Fibroblast of lung (primary cell): Measurements from ENCODE around the gene ZNF346. TPM values are rescaled to one million over a fixed set of nuclear protein-coding genes. Genes with fewer than 3 reads are reported as not detected.
"Not testable (repeated sequence)": the region's sequence is repeated elsewhere in the genome, so short reads cannot be mapped to it uniquely, and the experiment has no call there.

ENCODE experiments used
- DNase-seq, 2 donors: peaks; one replicate each; pipeline versions ENCODE4 v3.0.0 to v3.0.0-alpha.2; 2010; ENCODE audit warnings: low read depth in 2 of 2
- H2AFZ ChIP-seq: 2 replicates; pipeline ENCODE4 v1.5.1; 2012; ENCODE audit warnings: low read length, control low read depth, inconsistent platforms
- H3K27ac ChIP-seq: 2 replicates; pipeline ENCODE4 v1.5.1; 2011; ENCODE audit warnings: low read length, control low read depth; ENCODE audit not compliant: insufficient read depth
- H3K27me3 ChIP-seq: 2 replicates; pipeline ENCODE4 v1.5.1; 2011; ENCODE audit warnings: mild to moderate bottlenecking, low read length; ENCODE audit not compliant: control insufficient read depth, insufficient read depth
- H3K36me3 ChIP-seq: 2 replicates; pipeline ENCODE4 v1.5.1; 2011; ENCODE audit warnings: low read length; ENCODE audit not compliant: control insufficient read depth, insufficient read depth
- H3K4me1 ChIP-seq: 2 replicates; pipeline ENCODE4 v1.5.1; 2011; ENCODE audit warnings: low read length; ENCODE audit not compliant: control insufficient read depth, insufficient read depth; ENCODE audit errors: extremely low read depth
- H3K4me2 ChIP-seq: 2 replicates; pipeline ENCODE4 v1.5.1; 2011; ENCODE audit warnings: low read length, control low read depth; ENCODE audit not compliant: insufficient read depth; ENCODE audit errors: extremely low read depth
- H3K4me3 ChIP-seq, 4 experiments: fragments of 200-600 bp in 1 of 4; sonication (generic) in 1 of 4; replicated peaks in 1 of 4; 2 replicates each; pipeline ENCODE4 v1.5.1; 2011 to 2016; ENCODE audit warnings: low read length in 4 of 4, low read depth in 3 of 4, mild to moderate bottlenecking in 3 of 4, control low read depth in 2 of 4, inconsistent platforms in 1 of 4, mixed read lengths in 1 of 4; ENCODE audit not compliant: insufficient read depth in 1 of 4; ENCODE audit errors: control extremely low read depth in 1 of 4
- H3K79me2 ChIP-seq: 2 replicates; pipeline ENCODE4 v1.5.1; 2012; ENCODE audit warnings: mild to moderate bottlenecking, low read length, inconsistent platforms; ENCODE audit not compliant: control insufficient read depth, insufficient read depth
- H3K9ac ChIP-seq: 2 replicates; pipeline ENCODE4 v1.5.1; 2011; ENCODE audit warnings: mild to moderate bottlenecking, low read length, control low read depth; ENCODE audit not compliant: insufficient read depth
- H3K9me3 ChIP-seq: 2 replicates; pipeline ENCODE4 v1.5.1; 2012; ENCODE audit warnings: low read depth, low read length; ENCODE audit not compliant: control insufficient read depth, insufficient read depth
- H4K20me1 ChIP-seq: 2 replicates; pipeline ENCODE4 v1.5.1; 2011; ENCODE audit warnings: low read length; ENCODE audit not compliant: control insufficient read depth, insufficient read depth; ENCODE audit errors: extremely low read depth
- CTCF ChIP-seq, 2 donors: IDR thresholded peaks in 1 of 2; conservative IDR thresholded peaks in 1 of 2; 1 replicate in 1 of 2; 2 replicates in 1 of 2; pipeline ENCODE4 v1.5.1; 2011 to 2012; ENCODE audit warnings: low read length in 2 of 2, control low read depth in 1 of 2, inconsistent platforms in 1 of 2, low read depth in 1 of 2, mild to moderate bottlenecking in 1 of 2
- EZH2 ChIP-seq: IDR thresholded peaks from 2 replicates; pipeline ENCODE4 v1.5.1; 2012; ENCODE audit warnings: low read length, control low read depth, mild to moderate bottlenecking; ENCODE audit errors: missing control alignments
- polyA plus RNA-seq, 2 donors: library from polyadenylated mRNA; depleted of rRNA in 1 of 2; stranded (reverse) in 1 of 2; unstranded in 1 of 2; fragments of >200 nt; gene quantifications; 2 replicates each; pipeline ENCODE4 v1.2.1, GENCODE V29; 2011 to 2012; ENCODE audit warnings: missing spikeins in 1 of 2
- total RNA-seq: library from RNA; depleted of rRNA; stranded (reverse); fragments of >200 nt; gene quantifications from 2 replicates; pipeline ENCODE4 v1.2.1, GENCODE V29; 2014

Gene ZNF346
- total and polyA plus RNA-seq, 2 donors (not counting 1 experiment from before 2014, with no cell fraction given): 14.0 to 14.9 TPM

- H3K27ac ChIP-seq, H3K4me3 ChIP-seq, DNase-seq, H4K20me1 ChIP-seq, H3K36me3 ChIP-seq, H3K9ac ChIP-seq, H3K4me1 ChIP-seq, H3K27me3 ChIP-seq, H3K9me3 ChIP-seq, H3K4me2 ChIP-seq, H2AFZ ChIP-seq: not testable (repeated sequence)
- peaks cover 36% of the 10 kb centered on the region for H3K79me2 ChIP-seq
Observed at GRCh38 chr5:176983593-176983992, 38.9 kb upstream of the ZNF346 start.

DNA sequence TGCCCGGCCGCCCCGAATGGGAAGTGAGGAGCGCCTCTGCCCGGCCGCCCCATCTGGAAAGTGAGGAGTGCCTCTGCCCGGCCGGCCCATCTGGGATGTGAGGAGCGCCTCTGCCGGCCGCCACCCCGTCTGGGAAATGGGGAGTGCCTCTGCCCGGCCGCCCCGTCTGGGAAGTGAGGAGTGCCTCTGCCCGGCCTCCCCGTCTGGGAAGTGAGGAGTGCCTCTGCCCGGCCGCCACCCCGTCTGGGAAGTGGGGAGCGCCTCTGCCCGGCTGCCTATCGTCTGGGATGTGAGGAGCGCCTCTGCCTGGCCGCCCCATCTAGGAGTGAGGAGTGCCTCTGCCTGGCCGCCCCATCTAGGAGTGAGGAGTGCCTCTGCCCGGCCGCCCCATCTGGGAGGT, 38.3 kb upstream of the ZNF346 start:
- H3K4me3 ChIP-seq, H3K9me3 ChIP-seq, H3K27me3 ChIP-seq, DNase-seq, H3K4me1 ChIP-seq, H4K20me1 ChIP-seq, H3K27ac ChIP-seq, H3K4me2 ChIP-seq, H3K36me3 ChIP-seq, H2AFZ ChIP-seq, H3K9ac ChIP-seq: not testable (repeated sequence)
- peaks cover 40% of the 10 kb centered on the region for H3K79me2 ChIP-seq

DNA sequence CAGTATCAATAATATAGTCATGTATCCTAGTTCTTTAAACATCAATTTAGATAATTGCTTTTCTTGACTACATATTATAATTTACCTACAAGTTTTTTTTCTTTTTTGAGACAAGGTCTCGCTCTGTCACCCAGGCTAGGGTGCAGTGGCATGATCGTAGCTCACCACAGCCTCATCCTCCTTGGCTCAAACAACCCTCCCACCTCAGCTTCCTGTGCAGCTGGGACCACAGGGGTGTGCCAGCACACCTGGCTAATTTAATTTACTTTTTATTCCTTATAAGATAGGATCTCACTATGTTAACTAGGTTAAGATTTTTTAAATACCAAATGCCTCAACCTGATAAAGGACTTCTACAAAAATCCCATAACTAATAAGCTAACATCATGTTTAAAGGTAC, 37.0 kb upstream of the ZNF346 start:
- Histone ChIP-seq H3K4me2 (no peak overlapping the region), H3K79me2 (peaks cover 51% of the 10 kb centered on the region), H3K4me1 (no peaks in the 10 kb centered on the region), H3K27ac (no peak overlapping the region), H3K4me3 (no peak overlapping the region), H3K9me3 (no peaks in the 10 kb centered on the region), H3K27me3 (no peaks in the 10 kb centered on the region), H4K20me1 (no peaks in the 10 kb centered on the region), H3K36me3 (no peaks in the 10 kb centered on the region), H3K9ac (no peak overlapping the region), H2AFZ (no peak overlapping the region)
- DNase-seq: no peak
- no peak for TF ChIP-seq CTCF (conservative IDR thresholded peaks at IDR 0.05 in 1 of 2, IDR thresholded peaks at IDR 0.05 in 1 of 2; ENCODE audit: low read depth in 1 of 2, low read length in 2 of 2)
- no peak for TF ChIP-seq EZH2

DNA sequence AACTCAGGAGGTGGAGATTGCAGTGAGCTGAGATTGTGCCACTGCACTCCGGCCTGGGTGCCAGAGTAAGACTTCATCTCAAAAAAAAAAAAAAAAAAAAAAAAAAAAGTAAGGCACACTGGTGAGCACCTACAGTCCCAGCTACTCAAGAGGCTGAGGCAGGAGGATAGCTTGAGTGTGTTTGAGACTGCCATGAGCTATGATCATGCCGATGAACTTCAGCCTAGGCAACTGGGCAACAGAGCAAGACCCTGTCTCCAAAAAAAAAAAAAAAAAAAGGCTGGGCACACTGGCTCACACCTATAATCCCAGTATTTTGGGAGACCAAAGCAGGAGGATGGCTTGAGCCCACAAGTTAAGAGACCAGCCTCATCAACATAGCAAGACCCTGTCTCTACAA, 36.2 kb upstream of the ZNF346 start:
- Histone ChIP-seq H2AFZ (no peak overlapping the region), H3K27me3 (no peaks in the 10 kb centered on the region), H3K79me2 (peaks cover 56% of the 10 kb centered on the region), H3K4me3 (no peak overlapping the region), H3K9ac (no peak overlapping the region), H3K27ac (no peak overlapping the region), H4K20me1 (no peaks in the 10 kb centered on the region), H3K9me3 (no peaks in the 10 kb centered on the region), H3K4me1 (no peaks in the 10 kb centered on the region), H3K4me2 (no peak overlapping the region), H3K36me3 (no peaks in the 10 kb centered on the region)
- no peak for DNase-seq
- TF ChIP-seq CTCF (conservative IDR thresholded peaks at IDR 0.05 in 1 of 2, IDR thresholded peaks at IDR 0.05 in 1 of 2; ENCODE audit: low read depth in 1 of 2, low read length in 2 of 2) (no peak), EZH2 (no peak)
